GM12878 (cell line): ENCODE data around the gene FAM193A.

Experiments used
- CTCF ChIP-seq, 3 experiments: IDR thresholded peaks in 2 of 3; conservative IDR thresholded peaks in 1 of 3; 2 replicates each; pipeline ENCODE4 v1.5.1; 2011; ENCODE audit warnings: low read depth in 3 of 3, low read length in 3 of 3, mild to moderate bottlenecking in 3 of 3, control low read depth in 2 of 3, moderate library complexity in 2 of 3, inconsistent platforms in 1 of 3, mixed read lengths in 1 of 3; ENCODE audit not compliant: control insufficient read depth in 2 of 3, insufficient read depth in 1 of 3; ENCODE audit errors: extremely low read depth in 1 of 3
- EP300 ChIP-seq, 2 experiments: fragments of 150-350 bp in 1 of 2; IDR thresholded peaks; 2 replicates each; pipeline ENCODE4 v1.6.1; 2011 to 2012; ENCODE audit warnings: low read depth in 2 of 2, low read length in 2 of 2, borderline replicate concordance in 1 of 2, improper control_type of control experiment in 1 of 2, inconsistent platforms in 1 of 2; ENCODE audit not compliant: control insufficient read depth in 1 of 2
- NFIC ChIP-seq: IDR thresholded peaks from 2 replicates; pipeline ENCODE4 v1.6.1; 2012; ENCODE audit warnings: low read depth, mild to moderate bottlenecking, inconsistent platforms, low read length, moderate library complexity
- POLR2A ChIP-seq: IDR thresholded peaks from 2 replicates; pipeline ENCODE4 v1.6.1; 2011; ENCODE audit warnings: low read depth, mild to moderate bottlenecking, low read length
- RFX5 ChIP-seq: IDR thresholded peaks from 2 replicates; pipeline ENCODE4 v1.6.1; 2011; ENCODE audit warnings: low read depth, low read length, improper control_type of control experiment
- SUZ12 ChIP-seq: fragments of 200-600 bp; sonication (generic); IDR thresholded peaks from one replicate; pipeline ENCODE4 v1.6.1; 2018; ENCODE audit warnings: antibody characterized with exemption, mild to moderate bottlenecking; ENCODE audit not compliant: unreplicated experiment
- YY1 ChIP-seq: IDR thresholded peaks from 2 replicates; pipeline ENCODE4 v1.6.1; 2011; ENCODE audit warnings: low read depth, mild to moderate bottlenecking, low read length

GRCh38 chr4:2688697-2689096 is 152.2 kb downstream of the FAM193A start:
- TF ChIP-seq NFIC (no peak), RFX5 (no peak), SUZ12 (no peak), CTCF (IDR thresholded peaks at IDR 0.05 in 2 of 3, conservative IDR thresholded peaks at IDR 0.05 in 1 of 3; ENCODE audit: control insufficient read depth in 2 of 3, extremely low read depth in 1 of 3, insufficient read depth in 1 of 3, low read depth in 3 of 3, low read length in 3 of 3) (no peak), POLR2A (no peak), YY1 (no peak), EP300 (IDR thresholded peaks at IDR 0.05; ENCODE audit: borderline replicate concordance in 1 of 2, control insufficient read depth in 1 of 2, low read depth in 2 of 2, low read length in 2 of 2) (no peak)
